NCI-H345 (cell line): ENCODE results near the gene TMC2.
A peak's percentile ranks its signal among the peaks of the same experiment; 100 is the strongest.
"Not testable (repeated sequence)": the region's sequence is repeated elsewhere in the genome, so short reads cannot be mapped to it uniquely, and the experiment has no call there.

Experiments
- DNase-seq: peaks from one replicate; lab custom pipeline; 2025; lab: John Stamatoyannopoulos, UW

The TMC2 gene

GRCh38 chr20:2524709-2525506 lies 11.5 kb upstream of the TMC2 start:
- peak; percentile 54 for DNase-seq

GRCh38 chr20:2526218-2526583 lies 10.2 kb upstream of the TMC2 start:
- not testable (repeated sequence) for DNase-seq

GRCh38 chr20:2527762-2528161 lies 8.6 kb upstream of the TMC2 start:
- no peak for DNase-seq

- DNase-seq, result no peak
These were observed 7.6 kb upstream of the TMC2 start for GRCh38 chr20:2528671-2529271.

GRCh38 chr20:2533118-2533517 lies 3.3 kb upstream of the TMC2 start:
- no peak for DNase-seq

GRCh38 chr20:2535711-2536559 lies 438 bp upstream of the TMC2 start:
- no peak for DNase-seq

GRCh38 chr20:2537101-2537500 lies 728 bp downstream of the TMC2 start:
- DNase-seq, result no peak

- DNase-seq, result no peak
These were observed 2.0 kb downstream of the TMC2 start for GRCh38 chr20:2538356-2538755.

- no peak for DNase-seq
These were observed 2.8 kb downstream of the TMC2 start for GRCh38 chr20:2538931-2539720.

GRCh38 chr20:2541940-2542339 lies 5.6 kb downstream of the TMC2 start:
- DNase-seq, result no peak

GRCh38 chr20:2542361-2542760 lies 6.0 kb downstream of the TMC2 start:
- no peak for DNase-seq

GRCh38 chr20:2544211-2544610 lies 7.8 kb downstream of the TMC2 start:
- DNase-seq, result no peak

GRCh38 chr20:2545594-2545993 lies 9.2 kb downstream of the TMC2 start:
- DNase-seq, result no peak

- DNase-seq, result no peak
These were observed 21.7 kb downstream of the TMC2 start for GRCh38 chr20:2557873-2558580.

GRCh38 chr20:2558581-2559278 lies 22.4 kb downstream of the TMC2 start:
- DNase-seq, result no peak

- no peak for DNase-seq
These were observed 22.9 kb downstream of the TMC2 start for GRCh38 chr20:2559279-2559626.

- DNase-seq, result no peak
These were observed 23.3 kb downstream of the TMC2 start for GRCh38 chr20:2559651-2560050.

GRCh38 chr20:2563116-2563515 lies 26.7 kb downstream of the TMC2 start:
- no peak for DNase-seq

GRCh38 chr20:2564406-2564805 lies 28.0 kb downstream of the TMC2 start:
- DNase-seq, result no peak

GRCh38 chr20:2575682-2576081 lies 39.3 kb downstream of the TMC2 start:
- DNase-seq, result no peak

GRCh38 chr20:2576317-2576727 lies 39.9 kb downstream of the TMC2 start:
- DNase-seq, result no peak
